Mononuclear cell (primary cell): ENCODE results near the gene BRMS1. TPM values are rescaled to one million over a fixed set of nuclear protein-coding genes. Genes with fewer than 3 reads are reported as not detected.
"Not testable (repeated sequence)": the region's sequence is repeated elsewhere in the genome, so short reads cannot be mapped to it uniquely, and the experiment has no call there.

Experiments
- H3K27me3 ChIP-seq: 2 replicates; pipeline ENCODE4 v1.6.0; 2011; ENCODE audit warnings: low read length, control low read depth; ENCODE audit not compliant: insufficient read depth
- H3K4me1 ChIP-seq: 2 replicates; pipeline ENCODE4 v1.5.1; 2011; ENCODE audit warnings: mild to moderate bottlenecking, low read length, control low read depth; ENCODE audit not compliant: insufficient read depth
- H3K4me3 ChIP-seq: 2 replicates; pipeline ENCODE4 v1.5.1; 2011; ENCODE audit warnings: mild to moderate bottlenecking, low read length, moderate library complexity
- H3K9me3 ChIP-seq: 2 replicates; pipeline ENCODE4 v1.5.1; 2011; ENCODE audit warnings: low read depth, mild to moderate bottlenecking, control low read depth, low read length
- total RNA-seq: library from RNA; depleted of rRNA; stranded (reverse); fragments of >200 nt; gene quantifications from one replicate; pipeline ENCODE4 v1.2.3, GENCODE V29; 2012

The BRMS1 gene
- total RNA-seq, 1 donor, result 51.7 TPM

DNA sequence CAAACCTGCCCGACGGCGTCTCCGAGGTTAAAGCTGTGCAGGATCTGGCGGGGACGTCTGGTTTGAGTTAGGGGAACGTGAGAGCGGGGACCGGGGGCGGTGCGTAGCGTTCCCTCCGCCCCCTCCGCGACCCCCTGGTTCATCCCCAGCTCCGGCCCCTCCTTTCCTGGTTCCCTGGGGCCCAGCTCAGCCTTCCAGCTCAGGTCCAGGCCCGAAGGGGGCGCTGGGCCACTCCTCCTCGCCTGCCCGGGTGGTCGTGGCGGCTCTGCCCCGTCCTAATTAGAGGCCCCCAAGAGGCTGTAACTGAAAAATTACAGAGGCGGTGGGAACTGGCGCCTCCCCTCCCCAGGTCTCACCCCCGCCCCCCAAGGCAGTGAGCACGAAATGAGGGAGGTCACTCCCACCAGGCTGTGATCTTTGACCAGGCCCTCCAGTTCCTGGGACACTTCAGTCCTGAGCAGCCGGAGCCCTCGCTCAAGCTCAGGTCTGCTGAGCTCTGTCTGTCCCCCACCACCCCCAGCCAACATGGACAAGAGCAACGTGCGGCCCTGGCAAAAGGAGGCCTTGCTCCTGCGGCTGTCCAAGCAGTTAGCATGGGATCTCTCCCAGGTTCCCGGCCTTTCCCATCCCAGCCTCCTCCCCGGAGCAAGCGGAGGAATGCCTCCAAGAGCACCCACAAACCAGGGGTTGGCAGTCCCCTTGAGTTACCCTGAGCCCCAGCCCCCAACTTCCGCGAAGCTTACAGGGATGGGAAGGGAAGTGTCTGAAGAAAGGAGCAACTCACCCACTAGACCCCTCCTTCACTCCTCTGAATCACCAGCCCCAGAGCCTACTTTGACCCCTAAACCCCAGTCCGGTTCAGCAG, 31.4 kb downstream of the BRMS1 start:
- Histone ChIP-seq H3K4me1 (peaks cover 43% of the 10 kb centered on the region), H3K9me3 (no peaks in the 10 kb centered on the region), H3K4me3 (peak overlapping the region; percentile 18), H3K27me3 (no peaks in the 10 kb centered on the region)

DNA sequence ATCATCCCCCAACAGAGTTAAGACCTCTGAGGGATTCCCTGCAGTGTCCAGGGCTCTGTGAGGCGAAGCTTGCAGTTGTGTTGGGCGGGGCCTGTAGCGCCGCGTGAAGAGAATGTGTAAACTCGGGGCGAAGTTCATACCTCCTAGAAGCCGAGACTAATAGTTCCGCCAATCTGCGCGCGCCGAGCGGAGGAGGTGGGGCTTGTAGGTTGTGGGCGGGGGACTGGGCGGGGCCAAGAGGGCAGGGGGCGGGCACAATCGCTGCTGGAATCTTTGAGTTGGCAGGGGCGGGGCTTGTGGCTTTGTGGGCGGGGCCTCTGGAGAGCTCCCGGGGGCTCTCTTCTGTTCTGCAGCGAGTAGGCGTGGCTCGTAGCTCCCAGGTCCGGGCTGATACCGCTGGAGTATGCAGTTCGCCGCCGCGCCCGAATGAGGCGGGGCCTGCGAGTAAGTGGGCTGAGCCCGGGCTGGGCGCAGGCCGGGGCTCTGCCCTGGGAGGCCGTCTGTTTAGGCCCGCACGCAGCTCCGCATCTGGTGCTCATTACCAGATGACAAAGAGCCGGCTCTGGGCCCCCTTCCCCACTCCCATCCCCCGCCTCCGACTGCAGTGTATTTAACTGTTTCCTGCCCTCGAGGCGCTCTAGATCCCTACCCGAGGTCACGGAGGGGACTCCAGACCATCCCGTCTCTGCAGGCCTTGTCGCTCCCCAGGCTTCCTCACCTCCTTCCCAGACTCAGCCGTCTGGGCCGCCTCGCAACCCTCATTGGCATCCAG, 32.2 kb downstream of the BRMS1 start:
- Histone ChIP-seq H3K4me1 (peaks cover 35% of the 10 kb centered on the region), H3K9me3 (no peaks in the 10 kb centered on the region), H3K4me3 (peak overlapping the region; percentile 43), H3K27me3 (no peaks in the 10 kb centered on the region)

GRCh38 chr11:66311965-66312548, 32.8 kb downstream of the BRMS1 start:
- no peaks in the 10 kb centered on the region for H3K27me3 ChIP-seq
- H3K9me3 ChIP-seq, result no peaks in the 10 kb centered on the region
- H3K4me1 ChIP-seq, result peaks cover 28% of the 10 kb centered on the region
- peak overlapping the region; percentile 43 for H3K4me3 ChIP-seq

DNA sequence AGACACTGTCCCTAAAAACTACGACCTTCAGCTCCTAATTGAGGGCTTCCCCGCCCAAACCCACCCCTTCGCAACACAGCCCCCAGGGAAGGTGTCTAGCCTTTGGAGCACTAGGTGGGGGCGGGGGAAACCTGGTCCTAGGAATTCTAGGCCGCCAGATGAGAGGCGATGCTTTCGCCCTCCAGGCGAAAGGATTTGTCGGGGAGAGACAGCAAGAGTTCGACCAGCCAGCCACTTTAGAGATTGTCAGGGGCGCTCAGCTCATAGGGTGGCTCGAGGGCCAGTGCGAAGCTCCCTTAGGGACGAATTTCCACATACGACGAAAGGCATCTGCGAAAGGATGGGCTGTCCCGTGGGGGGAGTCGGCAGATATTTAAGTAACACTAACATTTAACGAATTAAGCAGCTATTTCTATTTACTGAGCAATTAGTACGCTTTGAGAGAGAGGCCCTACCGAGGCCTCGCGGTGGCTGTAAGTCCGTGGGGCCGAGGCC, 33.4 kb downstream of the BRMS1 start:
- H3K27me3 ChIP-seq, result no peaks in the 10 kb centered on the region
- H3K4me1 ChIP-seq, result peaks cover 28% of the 10 kb centered on the region
- H3K9me3 ChIP-seq, result no peaks in the 10 kb centered on the region
- H3K4me3 ChIP-seq, result peak overlapping the region; percentile 43

- H3K4me3 ChIP-seq, H3K9me3 ChIP-seq, H3K27me3 ChIP-seq: not testable (repeated sequence)
- H3K4me1 ChIP-seq, result peaks cover 28% of the 10 kb centered on the region
These were observed 34.0 kb downstream of the BRMS1 start for GRCh38 chr11:66310803-66311440.

DNA sequence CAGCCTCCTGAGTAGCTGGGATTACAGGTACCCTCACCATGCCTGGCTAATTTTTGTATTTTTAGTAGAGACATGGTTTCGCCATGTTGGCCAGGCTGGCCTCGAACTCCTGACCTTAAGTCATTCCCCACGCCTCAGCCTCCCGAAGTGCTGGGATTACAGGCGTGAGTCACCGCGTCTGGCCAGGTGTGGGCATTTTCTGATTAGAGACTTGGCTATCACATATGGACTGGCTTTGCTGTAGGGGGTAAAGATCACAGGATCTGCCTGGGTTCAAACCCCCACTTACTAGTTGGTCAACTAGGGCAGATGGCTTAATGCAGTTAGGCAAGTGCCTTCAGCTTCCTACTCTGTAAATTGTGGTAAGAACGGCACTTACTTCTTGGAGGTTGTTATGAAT, 34.6 kb downstream of the BRMS1 start:
- H3K4me1 ChIP-seq, result peaks cover 28% of the 10 kb centered on the region

DNA sequence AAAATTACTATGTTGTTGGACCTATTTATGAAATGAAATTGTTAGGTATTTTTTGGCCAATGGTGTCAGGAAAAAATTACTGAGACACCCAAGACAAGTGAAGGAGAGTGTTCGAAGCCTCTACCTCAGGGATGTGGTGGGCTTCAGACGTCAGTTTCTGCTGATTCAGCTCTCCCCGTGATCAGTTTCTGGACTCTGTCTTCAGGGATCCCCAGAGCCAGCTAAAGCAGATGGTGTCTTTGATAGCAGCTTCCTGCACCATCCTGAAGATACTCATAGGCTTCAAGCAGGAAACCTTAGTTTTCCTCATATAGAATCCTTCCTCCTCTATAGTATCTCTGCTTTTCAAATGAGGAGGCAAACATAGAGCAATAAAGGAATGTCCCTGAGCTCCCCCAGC, 35.4 kb downstream of the BRMS1 start:
- Histone ChIP-seq H3K4me3 (no peak overlapping the region), H3K27me3 (no peaks in the 10 kb centered on the region), H3K4me1 (peaks cover 28% of the 10 kb centered on the region), H3K9me3 (no peaks in the 10 kb centered on the region)

More for the DNA sequence above, 34.6 kb downstream of the BRMS1 start:
- Histone ChIP-seq H3K9me3 (no peaks in the 10 kb centered on the region), H3K27me3 (no peaks in the 10 kb centered on the region), H3K4me3 (no peak overlapping the region)

DNA sequence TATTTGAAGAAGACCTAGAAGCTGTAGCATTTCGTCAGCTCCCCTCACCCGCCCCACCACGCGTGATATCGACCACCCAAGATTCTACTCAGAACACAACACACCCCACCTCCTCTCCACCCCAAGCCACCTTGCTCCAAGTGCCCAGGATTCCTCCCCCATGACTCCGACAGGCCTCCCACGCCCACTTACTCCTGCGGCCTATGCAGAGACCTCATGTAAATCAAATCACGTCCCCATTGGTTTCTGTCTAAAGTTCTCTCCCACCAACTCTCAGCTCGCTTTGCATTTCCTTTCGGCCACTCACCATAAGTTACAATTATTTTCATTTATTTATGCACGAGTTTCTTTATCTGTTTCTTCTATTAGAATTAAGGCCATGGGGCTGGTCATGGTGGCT, 42.2 kb downstream of the BRMS1 start:
- Histone ChIP-seq H3K4me1 (no peaks in the 10 kb centered on the region), H3K9me3 (no peaks in the 10 kb centered on the region), H3K27me3 (no peaks in the 10 kb centered on the region), H3K4me3 (no peak overlapping the region)

DNA sequence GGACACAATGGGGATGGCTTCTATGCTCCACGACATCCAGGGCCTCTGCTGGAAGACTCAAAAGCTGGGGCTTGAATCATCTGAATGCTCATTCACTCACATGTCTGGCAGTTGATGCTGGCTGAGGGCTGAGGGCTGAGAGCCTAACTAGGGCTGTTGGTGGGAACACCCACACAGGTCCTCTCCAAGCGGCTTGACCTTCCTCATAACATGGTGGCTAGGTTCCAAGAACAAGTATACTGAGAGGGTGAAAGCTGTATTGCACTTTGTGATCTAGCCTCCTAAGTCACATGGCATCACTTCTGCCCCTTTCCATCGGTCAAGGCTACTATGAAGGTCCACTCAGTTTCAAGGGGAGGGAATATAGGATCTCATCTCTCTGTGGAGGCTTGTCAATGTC, 45.7 kb downstream of the BRMS1 start:
- Histone ChIP-seq H3K27me3 (no peaks in the 10 kb centered on the region), H3K4me1 (no peaks in the 10 kb centered on the region), H3K9me3 (no peaks in the 10 kb centered on the region), H3K4me3 (no peak overlapping the region)

DNA sequence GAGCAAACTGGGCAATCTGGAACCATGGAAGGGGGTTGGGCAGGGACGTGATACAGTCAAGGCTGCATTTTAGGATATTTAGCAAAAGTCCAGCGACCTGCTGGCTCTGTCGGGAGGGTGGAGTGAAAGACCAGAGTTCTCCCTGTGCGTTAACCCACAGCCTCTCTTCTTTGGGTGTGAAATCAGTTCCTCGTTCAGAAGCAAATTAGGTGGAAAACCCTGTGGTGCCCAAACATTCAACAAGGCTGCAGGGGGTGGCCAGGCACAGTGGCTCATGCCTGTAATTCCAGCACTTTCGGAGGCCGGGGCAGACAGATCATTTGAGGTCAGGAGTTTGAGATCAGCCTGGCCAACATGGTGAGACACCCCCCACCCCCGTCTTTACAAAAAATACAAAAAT, 47.3 kb downstream of the BRMS1 start:
- peaks cover 10% of the 10 kb centered on the region for H3K27me3 ChIP-seq
- no peak overlapping the region for H3K4me3 ChIP-seq
- no peaks in the 10 kb centered on the region for H3K4me1 ChIP-seq
- no peaks in the 10 kb centered on the region for H3K9me3 ChIP-seq

- no peaks in the 10 kb centered on the region for H3K9me3 ChIP-seq
- H3K4me3 ChIP-seq, result no peak overlapping the region
- peaks cover 11% of the 10 kb centered on the region for H3K4me1 ChIP-seq
These were observed 50.0 kb downstream of the BRMS1 start for GRCh38 chr11:66294626-66295620.

GRCh38 chr11:66293777-66294625, 50.9 kb downstream of the BRMS1 start:
- Histone ChIP-seq H3K4me3 (no peak overlapping the region), H3K9me3 (no peaks in the 10 kb centered on the region), H3K27me3 (peaks cover 29% of the 10 kb centered on the region), H3K4me1 (peaks cover 18% of the 10 kb centered on the region)

More at GRCh38 chr11:66294626-66295620, 50.0 kb downstream of the BRMS1 start:
- H3K27me3 ChIP-seq, result peaks cover 29% of the 10 kb centered on the region

GRCh38 chr11:66293352-66293751, 51.6 kb downstream of the BRMS1 start:
- Histone ChIP-seq H3K4me1 (peaks cover 21% of the 10 kb centered on the region), H3K27me3 (peaks cover 29% of the 10 kb centered on the region), H3K9me3 (no peaks in the 10 kb centered on the region), H3K4me3 (no peak overlapping the region)
